IgD-negative memory B cell (primary cell): ENCODE results near the gene METTL15. TPM values are rescaled to one million over a fixed set of nuclear protein-coding genes. Genes with fewer than 3 reads are reported as not detected.
"Not testable (repeated sequence)": the region's sequence is repeated elsewhere in the genome, so short reads cannot be mapped to it uniquely, and the experiment has no call there.

Experiments
- H3K27ac Mint-ChIP-seq, 3 donors: one replicate each; pipeline ENCODE4 v1.8.0; 2020 to 2022; ENCODE audit warnings: mild to moderate bottlenecking in 3 of 3, mixed read lengths in 3 of 3, moderate library complexity in 1 of 3
- H3K27me3 Mint-ChIP-seq: one replicate; pipeline ENCODE4 v1.8.0; 2021; ENCODE audit warnings: mixed read lengths
- H3K36me3 Mint-ChIP-seq: one replicate; pipeline ENCODE4 v1.8.0; 2020; ENCODE audit warnings: mild to moderate bottlenecking, mixed read lengths
- H3K4me1 Mint-ChIP-seq, 3 donors: one replicate each; pipeline ENCODE4 v1.8.0; 2020 to 2022; ENCODE audit warnings: mixed read lengths in 3 of 3, mild to moderate bottlenecking in 1 of 3
- H3K4me3 Mint-ChIP-seq, 4 donors: one replicate each; pipeline ENCODE4 v1.8.0; 2020 to 2022; ENCODE audit warnings: mild to moderate bottlenecking in 4 of 4, mixed read lengths in 4 of 4, moderate library complexity in 3 of 4
- H3K9me3 Mint-ChIP-seq, 3 donors: one replicate each; pipeline ENCODE4 v1.8.0; 2020 to 2021; ENCODE audit warnings: mixed read lengths in 3 of 3, mild to moderate bottlenecking in 1 of 3
- polyA plus RNA-seq: library from polyadenylated mRNA; unstranded; fragments of 300-500 nt; fragmentation: Illumina TruSeq; gene quantifications from one replicate; pipeline ENCODE4 v1.2.3, GENCODE V29; 2021

METTL15 gene
- polyA plus RNA-seq, 1 donor from 2014 or later: 4.8 TPM

DNA sequence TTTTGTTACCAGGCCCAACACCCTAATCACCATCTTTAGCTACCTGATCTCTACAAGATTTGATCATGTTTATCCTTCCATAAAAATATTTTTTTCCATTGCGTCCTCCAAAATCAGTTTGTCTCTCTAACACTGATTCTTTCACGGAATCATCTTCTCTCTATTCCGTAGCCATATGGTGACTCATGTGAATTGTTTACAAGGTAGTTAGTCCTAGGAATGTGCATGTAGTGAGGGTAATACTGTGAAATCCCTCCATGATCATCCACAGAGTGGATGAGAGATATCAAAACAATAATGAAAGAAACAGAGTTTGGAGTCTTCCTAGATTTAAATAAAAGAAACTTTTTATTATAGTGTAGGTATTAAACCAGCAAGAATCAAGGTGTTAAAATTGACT lies 230.2 kb downstream of the METTL15 start:
- Mint-ChIP-seq H3K9me3 (peaks cover 2 to 23% (median 3%) of the 10 kb centered on the region in 3 donors), H3K27ac (no peak overlapping the region), H3K27me3 (no peaks in the 10 kb centered on the region), H3K4me1 (no peaks in the 10 kb centered on the region), H3K36me3 (peaks cover 4% of the 10 kb centered on the region), H3K4me3 (no peak overlapping the region)

DNA sequence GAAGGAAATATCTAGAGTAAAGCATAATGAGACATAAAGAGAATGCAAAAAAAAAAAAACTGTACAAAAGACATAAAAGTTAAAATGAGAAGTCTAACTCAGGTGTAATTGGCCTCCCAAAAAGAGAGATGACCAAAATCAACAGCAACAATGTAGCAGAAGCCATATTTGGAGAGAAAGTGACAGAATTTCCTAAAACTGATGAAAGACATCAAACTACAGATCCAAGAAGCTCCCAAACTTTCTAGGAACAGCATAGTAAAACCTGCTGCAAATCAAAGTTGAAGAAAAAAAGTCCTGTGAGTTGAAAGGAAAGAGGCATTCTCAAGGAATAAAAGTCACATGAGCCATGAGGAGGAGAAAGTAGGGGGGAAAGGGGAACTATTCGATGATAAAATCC lies 231.3 kb downstream of the METTL15 start:
- Mint-ChIP-seq H3K27me3 (no peaks in the 10 kb centered on the region), H3K9me3 (peaks cover 2 to 23% (median 3%) of the 10 kb centered on the region in 3 donors), H3K36me3 (peaks cover 4% of the 10 kb centered on the region), H3K27ac (peak overlapping the region in 1 of 3 donors; percentile 41), H3K4me1 (no peaks in the 10 kb centered on the region), H3K4me3 (peak overlapping the region in 1 of 4 donors; percentile 24)

DNA sequence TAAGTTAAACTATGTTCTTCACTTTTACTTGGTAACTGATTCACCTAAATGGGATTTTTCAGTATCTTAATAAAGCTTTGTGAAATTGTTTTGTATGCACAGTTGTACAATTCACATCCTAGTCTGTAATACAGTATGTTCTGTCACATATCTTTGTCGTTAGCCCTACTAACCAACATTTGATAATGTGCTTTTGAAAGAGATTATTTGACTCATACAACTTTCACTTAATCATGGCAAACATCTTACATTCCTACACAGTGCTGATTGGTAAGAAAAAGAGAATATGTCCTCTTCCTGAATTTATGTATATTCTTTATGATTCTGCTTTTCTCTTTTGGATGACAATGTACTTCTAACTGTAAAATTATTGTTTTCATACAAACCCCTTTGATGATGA lies 234.5 kb downstream of the METTL15 start:
- Mint-ChIP-seq H3K9me3 (peaks cover 2 to 19% (median 3%) of the 10 kb centered on the region in 3 donors), H3K36me3 (peaks cover 4% of the 10 kb centered on the region), H3K27me3 (no peaks in the 10 kb centered on the region), H3K4me1 (no peaks in the 10 kb centered on the region), H3K4me3 (no peak overlapping the region), H3K27ac (no peak overlapping the region)

DNA sequence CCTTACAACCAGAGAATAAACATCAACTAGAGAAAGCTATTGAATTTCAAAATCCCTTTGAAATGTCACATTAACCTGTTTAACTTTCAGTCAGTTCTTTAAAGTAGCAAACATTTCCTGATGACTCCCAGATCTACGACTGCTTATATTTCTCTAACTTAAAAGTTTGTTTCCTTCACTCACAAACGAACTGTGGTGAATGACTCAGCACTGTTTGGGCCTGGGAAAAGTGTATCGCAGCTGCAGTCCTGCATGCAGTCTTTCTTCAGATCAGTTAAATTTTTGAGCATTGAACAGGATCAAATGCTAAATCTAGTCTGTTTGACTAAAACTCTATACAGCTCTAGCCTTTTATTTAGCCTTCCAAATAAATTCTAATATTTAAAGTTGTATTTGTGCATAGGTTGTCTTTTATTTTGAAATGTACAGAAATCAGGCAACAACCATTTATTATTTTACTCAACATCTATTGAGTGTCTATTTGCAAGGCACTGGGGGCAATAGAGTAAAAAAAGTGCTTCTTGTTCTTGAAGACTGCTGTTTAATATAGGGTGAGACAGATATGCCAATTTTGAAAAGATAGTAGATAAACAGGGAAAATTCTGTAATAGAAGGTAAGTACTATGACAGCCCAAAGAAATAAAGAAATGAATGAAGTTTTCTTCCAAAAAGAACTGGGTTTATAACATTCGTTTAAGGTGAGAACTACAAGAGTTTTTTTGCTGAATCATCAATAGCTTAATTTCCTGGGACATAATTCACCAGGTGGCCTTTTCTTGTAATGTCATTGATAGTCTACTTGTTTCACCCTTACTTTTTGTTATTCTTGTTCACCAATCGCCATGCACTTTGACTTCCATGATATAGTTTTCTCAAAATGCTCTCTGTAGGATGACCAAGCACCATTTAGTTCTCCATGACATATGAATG lies 235.4 kb downstream of the METTL15 start:
- Mint-ChIP-seq H3K9me3 (peaks cover 2 to 18% (median 3%) of the 10 kb centered on the region in 3 donors), H3K4me1 (no peaks in the 10 kb centered on the region), H3K27ac (no peak overlapping the region), H3K36me3 (peaks cover 4% of the 10 kb centered on the region), H3K4me3 (no peak overlapping the region), H3K27me3 (no peaks in the 10 kb centered on the region)

DNA sequence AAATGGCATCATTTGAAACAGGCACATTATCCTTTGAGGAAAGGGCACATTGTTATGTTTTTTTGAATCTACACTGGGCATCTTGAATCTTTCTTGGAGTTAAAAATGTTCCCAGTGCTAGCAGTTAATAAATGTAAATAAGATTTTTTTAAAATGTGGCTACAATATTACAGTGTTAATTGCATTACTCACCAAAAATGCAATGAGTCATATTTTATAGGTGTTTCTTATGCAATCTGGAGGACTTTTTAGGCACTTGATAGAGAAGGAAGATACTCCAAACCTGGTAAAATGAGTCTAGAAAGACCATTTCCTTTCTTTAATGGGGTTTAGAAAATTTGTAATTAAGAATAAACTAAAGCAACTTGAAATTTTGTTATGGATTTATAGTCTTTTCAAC lies 238.0 kb downstream of the METTL15 start:
- Mint-ChIP-seq H3K9me3 (no peaks in the 10 kb centered on the region), H3K4me1 (no peaks in the 10 kb centered on the region), H3K27ac (no peak overlapping the region), H3K27me3 (no peaks in the 10 kb centered on the region), H3K4me3 (no peak overlapping the region), H3K36me3 (no peaks in the 10 kb centered on the region)

DNA sequence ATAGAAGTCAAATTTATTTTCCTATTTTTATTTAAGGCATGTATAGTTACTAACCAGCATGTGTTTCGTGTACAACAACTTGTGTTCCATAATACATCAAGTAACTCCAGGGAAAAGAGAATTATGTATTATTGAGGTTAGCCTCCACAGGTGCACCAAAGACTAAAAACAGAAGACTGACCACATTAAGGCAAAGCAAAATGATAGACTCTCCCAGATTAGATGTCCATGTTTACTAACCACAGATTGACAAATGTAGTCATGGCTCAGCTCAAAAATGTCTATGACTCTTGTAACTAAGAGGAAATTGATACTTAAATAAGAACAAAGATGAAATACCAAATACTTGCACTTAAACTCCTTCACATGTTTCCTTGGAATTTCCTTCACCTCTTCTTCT lies 238.5 kb downstream of the METTL15 start:
- no peaks in the 10 kb centered on the region for H3K27me3 Mint-ChIP-seq
- no peak overlapping the region for H3K4me3 Mint-ChIP-seq
- no peaks in the 10 kb centered on the region for H3K36me3 Mint-ChIP-seq
- H3K4me1 Mint-ChIP-seq: no peaks in the 10 kb centered on the region
- H3K9me3 Mint-ChIP-seq: no peaks in the 10 kb centered on the region
- no peak overlapping the region for H3K27ac Mint-ChIP-seq

DNA sequence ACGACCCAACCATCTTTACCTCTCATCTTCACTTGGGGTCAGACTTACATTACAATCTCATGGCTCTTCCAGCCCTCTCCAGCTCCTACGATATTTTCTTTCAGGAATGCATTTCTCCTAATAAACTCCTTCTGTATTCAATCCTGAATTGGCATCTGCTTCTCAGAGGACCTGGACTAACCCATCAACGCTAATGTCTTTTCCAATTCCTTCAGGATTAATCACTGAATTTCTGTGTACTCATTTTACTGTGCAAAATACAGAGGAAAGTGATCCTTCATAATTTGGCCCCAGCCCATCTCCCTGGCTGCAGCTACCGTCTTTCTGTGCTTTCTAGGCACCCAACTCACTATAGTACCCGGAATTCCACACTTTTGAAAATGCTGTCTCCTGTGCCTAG lies 239.2 kb downstream of the METTL15 start:
- no peaks in the 10 kb centered on the region for H3K36me3 Mint-ChIP-seq
- H3K4me1 Mint-ChIP-seq: no peaks in the 10 kb centered on the region
- H3K27me3 Mint-ChIP-seq: no peaks in the 10 kb centered on the region
- no peak overlapping the region for H3K4me3 Mint-ChIP-seq
- H3K27ac Mint-ChIP-seq: no peak overlapping the region
- no peaks in the 10 kb centered on the region for H3K9me3 Mint-ChIP-seq

DNA sequence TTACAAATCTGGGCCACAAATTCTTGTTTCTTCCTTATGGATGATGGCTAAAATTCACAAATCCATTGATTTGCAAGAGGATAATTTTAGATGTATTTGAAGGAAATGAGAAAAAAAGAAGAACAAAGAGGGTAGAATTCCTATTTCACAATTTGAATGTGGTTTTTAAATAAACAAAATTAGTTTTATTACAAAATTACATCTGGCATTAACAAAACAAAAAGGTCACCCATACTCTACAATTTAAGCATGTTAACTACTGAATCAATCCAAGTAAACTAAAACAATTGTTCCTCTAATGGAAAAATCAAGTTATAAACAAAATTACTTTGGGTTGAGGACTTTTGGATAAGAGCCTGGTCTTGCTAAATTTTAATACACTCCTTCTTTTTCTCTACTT lies 242.0 kb downstream of the METTL15 start:
- H3K27me3 Mint-ChIP-seq: no peaks in the 10 kb centered on the region
- H3K9me3 Mint-ChIP-seq: no peaks in the 10 kb centered on the region
- no peaks in the 10 kb centered on the region for H3K4me1 Mint-ChIP-seq
- no peak overlapping the region for H3K4me3 Mint-ChIP-seq
- H3K36me3 Mint-ChIP-seq: no peaks in the 10 kb centered on the region
- H3K27ac Mint-ChIP-seq: no peak overlapping the region

DNA sequence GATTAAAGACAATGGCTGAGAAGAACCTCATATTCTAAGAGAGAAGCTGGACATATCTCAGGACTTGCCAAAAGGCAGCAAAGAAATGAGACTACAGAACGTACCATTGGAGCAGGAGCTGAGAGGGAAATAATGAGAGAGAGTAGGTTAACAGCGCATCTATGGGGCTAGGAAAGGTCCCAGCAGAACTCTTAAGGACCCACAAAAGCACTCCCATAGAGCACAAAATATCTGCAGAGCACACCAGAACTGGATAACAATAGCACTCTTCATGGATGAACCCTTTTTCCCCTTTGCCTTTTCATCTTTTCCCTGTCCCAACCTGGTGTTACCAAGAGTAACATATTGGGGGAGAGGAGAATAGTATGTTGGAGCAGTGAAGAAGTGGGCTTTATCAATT lies 245.8 kb downstream of the METTL15 start:
- no peaks in the 10 kb centered on the region for H3K4me1 Mint-ChIP-seq
- no peaks in the 10 kb centered on the region for H3K27me3 Mint-ChIP-seq
- H3K9me3 Mint-ChIP-seq: no peaks in the 10 kb centered on the region
- no peaks in the 10 kb centered on the region for H3K36me3 Mint-ChIP-seq
- no peak overlapping the region for H3K4me3 Mint-ChIP-seq
- H3K27ac Mint-ChIP-seq: no peak overlapping the region

DNA sequence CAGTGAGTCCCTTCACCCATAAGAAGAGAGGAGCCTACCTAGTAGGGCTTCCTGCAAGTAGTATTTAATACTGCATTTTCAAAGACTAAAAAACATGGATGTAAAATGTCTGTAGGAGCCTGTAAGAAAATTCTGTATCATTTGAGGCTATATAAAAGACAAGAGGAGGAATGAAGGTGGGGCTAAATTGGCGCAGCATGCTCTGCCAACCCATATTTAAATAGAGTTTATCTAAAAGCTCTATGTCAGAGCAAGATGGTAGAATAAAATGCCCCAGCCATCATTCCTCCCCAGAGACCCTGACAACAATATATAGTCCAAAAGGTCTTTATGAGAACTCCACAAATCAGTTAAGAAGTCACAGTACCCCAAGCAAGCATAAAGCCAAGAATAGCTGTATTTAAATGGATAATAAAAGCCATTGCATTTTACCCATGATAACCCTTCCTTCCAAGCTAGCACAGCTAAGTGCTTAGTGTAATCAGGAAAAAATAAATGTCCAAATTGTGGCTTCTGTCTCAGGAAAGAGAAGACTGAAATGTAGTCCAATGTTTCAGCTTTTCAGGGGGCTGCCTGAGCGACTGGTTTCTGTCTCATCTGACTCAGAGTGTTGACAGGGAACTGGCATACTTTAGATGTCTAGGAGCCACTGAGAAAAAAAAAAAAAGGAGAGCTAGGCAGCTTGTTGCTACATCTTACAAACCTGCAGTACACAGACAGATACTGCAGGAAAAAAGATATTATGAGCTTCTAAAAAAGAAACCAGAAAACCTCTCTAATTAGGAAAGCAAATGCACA lies 258.6 kb downstream of the METTL15 start:
- Mint-ChIP-seq H3K27ac (no peak overlapping the region), H3K36me3 (peaks cover 8% of the 10 kb centered on the region), H3K9me3 (peaks cover 11 to 32% (median 12%) of the 10 kb centered on the region in 3 donors), H3K4me1 (no peaks in the 10 kb centered on the region), H3K27me3 (no peaks in the 10 kb centered on the region), H3K4me3 (no peak overlapping the region)

DNA sequence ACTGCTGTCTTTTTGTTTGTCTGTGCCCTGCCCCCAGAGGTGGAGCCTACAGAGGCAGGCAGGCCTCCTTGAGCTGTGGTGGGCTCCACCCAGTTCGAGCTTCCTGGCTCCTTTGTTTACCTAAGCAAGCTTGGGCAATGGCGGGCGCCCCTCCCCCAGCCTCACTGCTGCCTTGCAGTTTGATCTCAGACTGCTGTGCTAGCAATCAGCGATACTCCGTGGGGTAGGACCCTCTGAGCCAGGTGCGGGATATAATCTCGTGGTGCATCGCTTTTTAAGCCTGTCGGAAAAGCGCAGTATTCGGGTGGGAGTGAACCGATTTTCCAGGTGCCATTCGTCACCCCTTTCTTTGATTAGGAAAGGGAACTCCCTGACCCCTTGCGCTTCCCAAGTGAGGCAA lies 269.9 kb downstream of the METTL15 start:
- H3K36me3 Mint-ChIP-seq, H3K9me3 Mint-ChIP-seq, H3K4me1 Mint-ChIP-seq, H3K4me3 Mint-ChIP-seq, H3K27me3 Mint-ChIP-seq, H3K27ac Mint-ChIP-seq: not testable (repeated sequence)

Other genes with a start within 250 kb of the METTL15 start
- gene KIF18A, start 232 bp upstream of the METTL15 start, polyA plus RNA-seq: 1.4 TPM